Hematopoietic multipotent progenitor cell treated with erythropoietin and hydrocortisone succinate and interleukin-3 and kit ligand, for 17 days (in vitro differentiated cells): ENCODE results near the gene FAM107B.

ENCODE experiments used
- DNase-seq: peaks from one replicate; pipeline ENCODE4 v3.0.0-alpha.2; 2015; ENCODE audit warnings: low spot score

The FAM107B gene

DNA sequence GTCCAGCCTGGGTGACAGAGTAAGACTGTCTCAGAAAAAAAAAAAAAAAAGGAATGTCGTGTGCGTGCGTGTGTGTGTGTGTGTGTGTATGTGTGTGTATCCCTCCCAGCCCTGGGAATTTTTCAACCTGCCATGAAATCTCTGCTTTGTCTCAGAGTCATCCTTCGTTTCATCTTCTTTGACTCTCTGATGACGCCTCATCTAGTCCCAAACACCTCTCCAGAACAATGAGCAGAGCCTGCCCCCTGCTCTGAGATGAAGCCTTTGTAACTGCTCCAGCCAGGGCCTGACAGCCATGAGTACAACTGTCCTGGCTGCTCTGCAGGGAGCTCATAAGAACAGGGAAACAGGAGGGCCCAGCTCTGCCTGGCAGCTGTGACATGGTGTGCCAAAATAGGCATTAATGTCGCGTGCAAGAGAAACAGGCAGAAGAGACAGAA lies 149.5 kb downstream of the FAM107B start:
- no peak for DNase-seq

- DNase-seq, result no peak
These were observed 150.1 kb downstream of the FAM107B start for GRCh38 chr10:14624600-14624999.

GRCh38 chr10:14623931-14624330 lies 150.8 kb downstream of the FAM107B start:
- DNase-seq, result no peak

DNA sequence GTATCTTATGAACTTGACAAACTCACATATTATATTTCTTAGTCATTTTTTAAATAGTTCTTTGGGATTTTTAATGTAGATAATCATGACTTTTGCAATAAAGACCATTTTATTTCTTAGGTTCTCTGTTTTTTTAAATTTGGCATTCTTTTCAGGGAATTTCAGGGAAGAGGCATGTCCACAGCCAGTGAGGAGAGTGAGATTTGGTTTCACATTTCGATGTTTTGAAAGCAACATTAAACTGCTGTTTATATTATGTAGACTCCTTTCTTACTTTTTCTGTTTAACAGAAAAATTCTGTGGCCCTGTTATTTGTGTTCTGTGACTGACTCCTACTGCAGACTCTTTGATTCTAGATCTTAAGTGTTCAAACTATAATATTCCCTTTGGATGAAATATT lies 153.7 kb downstream of the FAM107B start:
- DNase-seq, result no peak

GRCh38 chr10:14618674-14619073 lies 156.0 kb downstream of the FAM107B start:
- DNase-seq, result no peak

GRCh38 chr10:14617852-14618251 lies 156.8 kb downstream of the FAM107B start:
- DNase-seq, result no peak

DNA sequence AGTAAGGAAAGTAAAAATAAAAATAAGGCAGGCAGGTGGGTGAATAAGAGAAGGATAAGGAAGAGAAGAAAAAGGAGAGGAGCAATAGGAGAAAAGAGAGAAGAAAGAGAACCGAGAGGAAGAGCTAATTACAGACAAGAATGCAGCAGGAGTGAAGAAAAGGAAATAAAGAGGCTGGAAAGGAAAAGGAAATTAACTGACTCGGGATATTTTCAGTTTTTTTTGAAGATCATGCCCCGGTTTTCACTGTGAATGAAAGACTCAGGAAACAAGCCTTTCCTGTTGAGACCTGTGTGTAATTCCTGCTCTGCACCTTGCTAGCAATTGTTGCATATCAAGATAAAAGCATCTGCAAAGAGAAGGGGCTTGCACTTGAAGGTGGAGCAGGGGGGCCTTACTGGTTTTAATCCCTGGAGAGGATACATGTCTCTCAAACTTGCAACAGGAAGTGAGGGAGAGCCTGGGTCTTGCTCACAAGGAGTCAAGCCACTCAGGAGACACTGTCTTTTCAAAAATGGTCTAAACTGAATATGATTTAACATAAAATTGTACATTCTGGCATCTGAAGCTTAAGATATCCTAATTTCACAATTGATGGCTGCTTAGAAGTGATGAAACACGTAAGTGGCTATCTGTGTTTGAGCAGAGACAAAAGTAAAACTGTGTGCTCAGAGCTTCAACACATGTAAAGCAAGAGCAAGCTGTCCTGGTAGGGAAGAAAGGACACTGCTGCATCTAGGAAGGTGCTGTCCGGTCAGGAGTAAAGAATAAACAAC lies 157.6 kb downstream of the FAM107B start:
- no peak for DNase-seq

- DNase-seq, result no peak
These were observed 158.2 kb downstream of the FAM107B start for GRCh38 chr10:14616465-14616864.

GRCh38 chr10:14613588-14613920 lies 161.1 kb downstream of the FAM107B start:
- no peak for DNase-seq

GRCh38 chr10:14612873-14613587 lies 161.7 kb downstream of the FAM107B start:
- no peak for DNase-seq

GRCh38 chr10:14611968-14612693 lies 162.6 kb downstream of the FAM107B start:
- DNase-seq, result no peak

- no peak for DNase-seq
These were observed 165.5 kb downstream of the FAM107B start for GRCh38 chr10:14609178-14609577.

GRCh38 chr10:14608381-14609001 lies 166.2 kb downstream of the FAM107B start:
- DNase-seq, result no peak

- DNase-seq, result no peak
These were observed 168.1 kb downstream of the FAM107B start for GRCh38 chr10:14606633-14607032.

DNA sequence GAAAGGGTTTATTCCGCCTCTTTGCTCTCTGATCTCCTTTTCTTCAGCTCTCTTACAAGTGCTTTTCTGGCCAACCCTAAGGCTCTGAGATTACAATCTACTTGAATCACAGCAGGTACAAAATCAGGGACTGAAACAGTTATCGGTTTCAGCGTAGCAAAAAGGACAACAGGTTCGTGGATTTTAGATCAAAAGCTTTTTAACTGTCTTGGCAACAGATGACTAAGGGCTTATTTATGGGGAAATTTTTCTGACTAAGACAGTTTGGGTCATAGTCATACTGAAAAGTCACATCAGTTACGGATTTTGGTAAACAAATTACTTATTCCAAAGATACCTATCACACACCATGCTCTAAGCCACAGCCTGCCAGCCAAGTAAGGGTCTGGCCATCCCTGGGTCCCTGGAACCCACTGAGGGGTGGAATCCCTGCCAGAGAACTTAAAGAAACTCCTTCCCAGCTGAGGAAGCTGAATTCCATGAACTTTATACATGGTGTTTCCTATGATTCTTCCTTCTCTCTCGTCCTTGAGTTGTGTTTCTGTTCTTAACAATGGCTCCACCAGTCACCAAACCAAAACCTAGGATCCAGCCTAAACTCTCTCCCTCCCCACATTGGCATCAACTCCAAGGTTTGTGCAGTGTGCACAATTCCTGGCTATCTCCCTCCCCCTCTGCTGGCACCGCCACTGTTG lies 169.3 kb downstream of the FAM107B start:
- DNase-seq, result no peak

DNA sequence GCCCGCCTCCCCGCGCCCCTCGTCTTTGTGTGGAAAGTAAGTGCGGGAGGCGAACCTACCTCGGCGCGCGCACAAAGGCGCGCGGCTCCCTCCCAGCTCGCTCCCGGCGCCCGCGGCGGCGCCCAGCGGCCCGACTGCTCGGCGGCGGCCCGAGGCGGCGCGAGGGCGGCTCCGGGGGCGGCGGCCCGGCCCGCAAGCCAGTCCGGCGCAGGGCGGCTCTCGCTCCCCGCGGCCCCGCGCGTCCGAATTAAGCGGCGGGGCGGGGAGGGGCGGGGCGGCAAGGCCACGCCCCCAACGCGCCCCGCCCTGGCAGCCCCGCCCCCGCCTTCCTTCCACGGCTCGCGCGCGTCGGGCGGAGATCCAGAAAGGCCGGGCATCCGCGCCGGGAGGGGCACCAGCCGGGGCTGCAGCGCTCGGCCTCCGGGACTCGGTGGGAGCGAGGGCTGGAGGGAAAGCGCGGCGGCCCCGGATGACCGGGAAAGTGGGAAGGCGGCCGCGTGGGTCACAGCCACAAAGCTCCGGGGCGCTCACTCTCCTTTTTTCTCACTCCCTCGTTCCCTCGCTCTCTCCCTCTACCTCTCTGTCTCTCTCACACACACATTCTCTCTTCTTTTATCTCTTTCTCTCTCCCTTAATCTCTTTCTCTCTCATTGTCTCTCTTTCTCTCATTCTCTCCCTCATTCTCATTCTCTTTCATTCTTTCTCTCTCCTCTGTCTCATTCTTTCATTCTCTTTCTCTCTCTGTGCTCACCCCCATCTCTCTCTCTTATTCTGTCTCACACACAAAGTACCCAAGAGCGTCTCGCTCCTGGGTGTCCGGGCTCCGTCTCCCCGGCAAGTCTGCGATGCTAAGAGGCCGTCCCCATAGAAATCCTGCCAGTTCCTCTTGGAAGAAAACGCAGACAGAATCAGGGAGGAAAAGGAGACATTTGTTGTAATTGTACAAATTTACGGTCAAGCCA lies 170.2 kb downstream of the FAM107B start:
- DNase-seq, result peak; percentile 62

GRCh38 chr10:14603534-14604102 lies 171.1 kb downstream of the FAM107B start:
- no peak for DNase-seq

DNA sequence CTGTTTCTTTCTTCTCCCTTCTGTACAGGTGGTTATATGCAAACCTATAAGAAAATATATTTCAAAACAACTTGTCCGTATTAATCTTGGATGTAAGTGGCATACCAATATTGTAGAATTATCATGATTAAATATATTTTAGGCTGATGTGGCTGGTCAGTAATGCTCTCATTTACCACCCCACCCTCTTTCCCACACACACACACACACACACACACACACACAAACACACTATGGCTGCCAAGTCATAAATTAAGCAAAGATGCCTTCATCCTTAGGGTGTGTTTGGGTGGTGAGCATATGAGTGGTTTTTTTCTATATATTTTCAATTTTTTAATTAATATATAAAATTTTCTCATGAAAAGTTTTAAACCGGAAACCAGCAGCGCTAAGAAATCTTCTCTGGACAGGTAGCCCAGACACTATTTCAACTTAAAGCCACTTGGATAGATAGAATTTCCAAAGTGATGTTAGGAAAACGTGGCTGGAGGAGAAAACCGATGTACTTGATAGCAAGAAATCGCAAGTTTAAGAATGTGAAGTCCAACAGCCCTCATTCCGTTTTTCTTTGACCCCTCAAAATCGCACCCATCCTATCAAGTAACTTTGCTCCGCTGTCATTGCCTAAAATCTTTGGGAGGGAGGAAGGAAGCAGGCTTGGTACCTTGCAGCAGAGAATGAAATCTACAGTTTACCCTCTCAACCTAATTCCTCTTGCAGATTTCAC lies 171.7 kb downstream of the FAM107B start:
- DNase-seq, result no peak

- no peak for DNase-seq
These were observed 172.6 kb downstream of the FAM107B start for GRCh38 chr10:14601872-14602725.
